IMR-90 (cell line): ENCODE data around the gene MS4A15. TPM values are rescaled to one million over a fixed set of nuclear protein-coding genes. Genes with fewer than 3 reads are reported as not detected.

Experiments
- ATAC-seq: fragments of 200-7000 bp; cut with Tn5 transposase; 2 replicates; pipeline ENCODE4 v1.9.1; 2020; ENCODE audit warnings: low read depth, mild to moderate bottlenecking, moderate library complexity
- BruUV-seq: library from RNA; stranded (reverse); fragments of 400-500 nt; replicated peaks from 2 replicates; lab custom pipeline; 2021; lab: Mats Ljungman, UMichigan
- CTCF ChIA-PET: fragments of 300-600 bp; formaldehyde crosslinking; extraction: SDS; loops from one replicate; lab custom pipeline; 2021; ENCODE audit warnings: antibody characterized with exemption; lab: Yijun Ruan, JAX
- POLR2A ChIA-PET: fragments of 300-600 bp; sonication (Branson Sonifier 250); formaldehyde crosslinking; loops from one replicate; lab custom pipeline; 2022; ENCODE audit warnings: antibody characterized with exemption; ENCODE audit not compliant: unreplicated experiment; lab: Charles Lee
- DNase-seq: peaks from one replicate; pipeline ENCODE4 v3.0.0; 2013
- H2AFZ ChIP-seq: replicated peaks from 2 replicates; pipeline ENCODE3; 2013; ENCODE audit warnings: low read length, mild to moderate bottlenecking; ENCODE audit not compliant: poor library complexity
- H2AK5ac ChIP-seq: 2 replicates; pipeline ENCODE4 v1.6.1; 2013; ENCODE audit warnings: low read depth, low read length, inconsistent platforms
- H2AK9ac ChIP-seq: replicated peaks from 2 replicates; pipeline ENCODE3; 2013; ENCODE audit warnings: mild to moderate bottlenecking, low read depth, low read length, moderate library complexity; ENCODE audit not compliant: poor library complexity
- H2BK120ac ChIP-seq: 2 replicates; pipeline ENCODE4 v1.6.1; 2013; ENCODE audit warnings: low read depth, low read length, inconsistent platforms
- H2BK15ac ChIP-seq: 3 replicates; pipeline ENCODE4 v1.6.1; 2013; ENCODE audit warnings: low read depth, low read length, inconsistent platforms
- H2BK20ac ChIP-seq: 2 replicates; pipeline ENCODE4 v1.6.1; 2013; ENCODE audit warnings: low read depth, mild to moderate bottlenecking, inconsistent platforms, low read length, moderate library complexity
- H2BK5ac ChIP-seq: 2 replicates; pipeline ENCODE4 v1.6.1; 2013; ENCODE audit warnings: mild to moderate bottlenecking, low read depth, low read length, inconsistent platforms; ENCODE audit not compliant: poor library complexity, severe bottlenecking
- H3K14ac ChIP-seq: replicated peaks from 2 replicates; pipeline ENCODE4 v1.6.1; 2013; ENCODE audit warnings: low read depth, low read length, inconsistent platforms
- H3K18ac ChIP-seq: 2 replicates; pipeline ENCODE4 v1.6.1; 2013; ENCODE audit warnings: low read depth, low read length, control low read depth
- H3K23ac ChIP-seq: 2 replicates; pipeline ENCODE4 v1.6.1; 2013; ENCODE audit warnings: low read depth, low read length, inconsistent platforms
- H3K27ac ChIP-seq: 2 replicates; pipeline ENCODE4 v1.5.1; 2013; ENCODE audit warnings: mild to moderate bottlenecking, control low read depth, low read length; ENCODE audit not compliant: insufficient read depth
- H3K27me3 ChIP-seq: 2 replicates; pipeline ENCODE4 v1.6.1; 2013; ENCODE audit warnings: low read length; ENCODE audit not compliant: control insufficient read depth, insufficient read depth
- H3K36me3 ChIP-seq: 2 replicates; pipeline ENCODE4 v1.6.1; 2013; ENCODE audit warnings: low read length, mixed read lengths; ENCODE audit not compliant: control insufficient read depth, insufficient read depth
- H3K4ac ChIP-seq: 2 replicates; pipeline ENCODE4 v1.6.1; 2013; ENCODE audit warnings: low read depth, low read length, inconsistent platforms
- H3K4me1 ChIP-seq: 2 replicates; pipeline ENCODE4 v1.6.1; 2013; ENCODE audit warnings: low read length, mixed read lengths; ENCODE audit not compliant: control insufficient read depth, insufficient read depth
- H3K4me2 ChIP-seq: 2 replicates; pipeline ENCODE4 v1.6.1; 2013; ENCODE audit warnings: low read depth, mild to moderate bottlenecking, control low read depth, low read length, moderate library complexity
- H3K4me3 ChIP-seq: 2 replicates; pipeline ENCODE4 v1.5.1; 2013; ENCODE audit warnings: low read depth, mild to moderate bottlenecking, control low read depth, low read length, moderate library complexity; ENCODE audit not compliant: insufficient read depth
- H3K56ac ChIP-seq: 2 replicates; pipeline ENCODE4 v1.6.1; 2013; ENCODE audit warnings: low read length, inconsistent platforms; ENCODE audit not compliant: insufficient read depth; ENCODE audit errors: extremely low read depth
- H3K79me1 ChIP-seq, 2 experiments: 2 replicates each; pipeline ENCODE4 v1.6.1; 2013; ENCODE audit warnings: low read length in 2 of 2, inconsistent platforms in 1 of 2, low read depth in 1 of 2
- H3K9ac ChIP-seq: 2 replicates; pipeline ENCODE4 v1.6.1; 2013; ENCODE audit warnings: low read depth, low read length, control low read depth
- H3K9me1 ChIP-seq: 2 replicates; pipeline ENCODE4 v1.6.1; 2013; ENCODE audit warnings: low read length, inconsistent platforms; ENCODE audit not compliant: insufficient read depth
- H3K9me3 ChIP-seq: 2 replicates; pipeline ENCODE4 v1.6.1; 2013; ENCODE audit warnings: low read length; ENCODE audit not compliant: control insufficient read depth, insufficient read depth
- H4K20me1 ChIP-seq: 2 replicates; pipeline ENCODE4 v1.6.1; 2013; ENCODE audit warnings: low read length, inconsistent platforms; ENCODE audit not compliant: insufficient read depth
- H4K5ac ChIP-seq: 2 replicates; pipeline ENCODE4 v1.6.1; 2013; ENCODE audit warnings: mild to moderate bottlenecking, low read depth, low read length, control low read depth
- H4K8ac ChIP-seq, 2 experiments: 2 replicates each; pipeline ENCODE4 v1.6.1; 2013; ENCODE audit warnings: low read depth in 2 of 2, low read length in 2 of 2, control low read depth in 1 of 2, inconsistent platforms in 1 of 2
- H4K91ac ChIP-seq: 2 replicates; pipeline ENCODE4 v1.6.1; 2013; ENCODE audit warnings: low read depth, low read length, inconsistent platforms; ENCODE audit not compliant: insufficient read depth
- CEBPB ChIP-seq: IDR thresholded peaks from 2 replicates; pipeline ENCODE4 v1.6.1; 2012; ENCODE audit warnings: low read depth, low read length, improper control_type of control experiment
- CHD1 ChIP-seq: IDR thresholded peaks from 2 replicates; pipeline ENCODE4 v1.6.1; 2012; ENCODE audit warnings: low read depth, low read length, improper control_type of control experiment
- FOS ChIP-seq: fragments of 150-350 bp; IDR thresholded peaks from 2 replicates; pipeline ENCODE4 v1.6.1; 2016; ENCODE audit warnings: low read depth, low read length
- MAFK ChIP-seq: IDR thresholded peaks from 2 replicates; pipeline ENCODE4 v1.6.1; 2012; ENCODE audit warnings: low read depth, low read length, improper control_type of control experiment
- MAZ ChIP-seq: IDR thresholded peaks from 2 replicates; pipeline ENCODE4 v1.6.1; 2012; ENCODE audit warnings: low read depth, mild to moderate bottlenecking, low read length, improper control_type of control experiment, moderate library complexity, borderline replicate concordance
- NFE2L2 ChIP-seq: fragments of 150-350 bp; IDR thresholded peaks from 2 replicates; pipeline ENCODE4 v1.6.1; 2016; ENCODE audit warnings: low read depth, mild to moderate bottlenecking, low read length
- POLR2A ChIP-seq: IDR thresholded peaks from 2 replicates; pipeline ENCODE4 v1.6.1; 2012; ENCODE audit warnings: mild to moderate bottlenecking, low read depth, low read length
- RAD21 ChIP-seq: IDR thresholded peaks from 2 replicates; pipeline ENCODE4 v1.6.1; 2012; ENCODE audit warnings: low read length, improper control_type of control experiment
- RFX5 ChIP-seq: IDR thresholded peaks from 2 replicates; pipeline ENCODE4 v1.8.0; 2012; ENCODE audit warnings: low read depth, mild to moderate bottlenecking, low read length, moderate library complexity
- SMC3 ChIP-seq: fragments of 150-350 bp; IDR thresholded peaks from 2 replicates; pipeline ENCODE4 v1.6.1; 2016; ENCODE audit warnings: low read depth, mild to moderate bottlenecking, antibody characterized with exemption, low read length, moderate library complexity
- USF2 ChIP-seq: fragments of 150-350 bp; IDR thresholded peaks from 2 replicates; pipeline ENCODE4 v1.6.1; 2017; ENCODE audit warnings: mild to moderate bottlenecking, antibody characterized with exemption, low read length, low read depth
- WGBS, 2 experiments: methylation state at CpG; one replicate each; pipeline versions ENCODE4 v1.1.5 to v1.1.7; 2013; ENCODE audit warnings: missing lambda C conversion rate in 2 of 2; ENCODE audit not compliant: insufficient read length in 1 of 2; ENCODE audit errors: extremely low coverage in 2 of 2; 5-methylcytosine and 5-hydroxymethylcytosine counted together
- dilution Hi-C: fragments of 300-500 bp; cut with HindIII; formaldehyde crosslinking; loops from one replicate; pipeline ENCODE4 v1.14.3; 2018; ENCODE audit warnings: low sequenced_read_pairs; ENCODE audit not compliant: unreplicated experiment
- in situ Hi-C: fragments of 300-500 bp; cut with MboI; formaldehyde crosslinking; loops from 3 replicates; pipeline ENCODE4 v1.14.3; 2019; ENCODE audit warnings: low sequenced_read_pairs, inconsistent platforms, mixed read lengths
- intact Hi-C: fragments of 100-400 bp; cut with micrococcal nuclease; formaldehyde crosslinking; loops from 2 replicates; pipeline ENCODE4 v1.10.0; 2022
- polyA plus RNA-seq, 3 experiments: library from polyadenylated mRNA; depleted of rRNA; stranded (reverse); fragments of >200 nt; gene quantifications; 2 replicates each; pipeline ENCODE4 v1.2.3, GENCODE V29; 2012; ENCODE audit warnings: low replicate concordance in 1 of 3
- total RNA-seq: library from RNA; depleted of rRNA; stranded (reverse); fragments of >200 nt; gene quantifications from 2 replicates; pipeline ENCODE4 v1.2.3, GENCODE V29; 2012

The MS4A15 gene
- total and polyA plus RNA-seq, 2 of the 4 experiments (the other 2 are of a cell fraction) = not detected

GRCh38 chr11:60783141-60783484 is 26.4 kb downstream of the MS4A15 start:
- Histone ChIP-seq H4K5ac (no peak overlapping the region), H3K4me3 (no peak overlapping the region), H3K27me3 (peaks cover 31% of the 10 kb centered on the region), H3K9ac (no peak overlapping the region), H3K14ac (no peak overlapping the region), H4K20me1 (no peaks in the 10 kb centered on the region), H3K4me1 (peaks cover 5% of the 10 kb centered on the region), H3K18ac (no peak overlapping the region), H3K9me3 (no peaks in the 10 kb centered on the region), H2BK20ac (no peak overlapping the region), H3K4ac (no peak overlapping the region), H2AK5ac (no peak overlapping the region), H2BK15ac (no peak overlapping the region), H2AK9ac (no peak overlapping the region), H3K9me1 (peaks cover 7% of the 10 kb centered on the region; the same call in 1 of the 2 replicates), H4K8ac (no peak overlapping the region), H2AFZ (no peak overlapping the region), H3K23ac (no peak overlapping the region), H3K36me3 (no peaks in the 10 kb centered on the region), H2BK120ac (no peak overlapping the region), H3K56ac (no peak overlapping the region), H3K79me1 (no peaks in the 10 kb centered on the region), H3K27ac (no peak overlapping the region), H4K91ac (no peak overlapping the region), H2BK5ac (no peak overlapping the region), H3K4me2 (no peak overlapping the region)
- in situ Hi-C loops = no loop called here
- WGBS, 2 experiments = 95% methylated on average over 4 of the region's 8 CpGs; no CpG with 5 or more reads in 1 of the 2 experiments
- ChIA-PET CTCF (no interaction called here), POLR2A (no interaction called here)
- intact Hi-C loops = no loop called here
- BruUV-seq = no TSS peak
- TF ChIP-seq POLR2A = no peak
- TF ChIP-seq CHD1 = no peak
- TF ChIP-seq RAD21 = no peak
- no peak for TF ChIP-seq NFE2L2
- TF ChIP-seq RFX5 = no peak
- no peak for TF ChIP-seq FOS
- TF ChIP-seq MAFK = no peak
- TF ChIP-seq CEBPB = no peak
- TF ChIP-seq SMC3 = no peak
- no peak for TF ChIP-seq MAZ
- TF ChIP-seq USF2 = no peak
- DNase-seq (no peak), ATAC-seq (no peak)
- dilution Hi-C loops = no loop called here
